Measurements from ENCODE around the gene WSB2.
"Not testable (repeated sequence)": the region's sequence is repeated elsewhere in the genome, so short reads cannot be mapped to it uniquely, and the experiment has no call there.

The WSB2 gene

DNA sequence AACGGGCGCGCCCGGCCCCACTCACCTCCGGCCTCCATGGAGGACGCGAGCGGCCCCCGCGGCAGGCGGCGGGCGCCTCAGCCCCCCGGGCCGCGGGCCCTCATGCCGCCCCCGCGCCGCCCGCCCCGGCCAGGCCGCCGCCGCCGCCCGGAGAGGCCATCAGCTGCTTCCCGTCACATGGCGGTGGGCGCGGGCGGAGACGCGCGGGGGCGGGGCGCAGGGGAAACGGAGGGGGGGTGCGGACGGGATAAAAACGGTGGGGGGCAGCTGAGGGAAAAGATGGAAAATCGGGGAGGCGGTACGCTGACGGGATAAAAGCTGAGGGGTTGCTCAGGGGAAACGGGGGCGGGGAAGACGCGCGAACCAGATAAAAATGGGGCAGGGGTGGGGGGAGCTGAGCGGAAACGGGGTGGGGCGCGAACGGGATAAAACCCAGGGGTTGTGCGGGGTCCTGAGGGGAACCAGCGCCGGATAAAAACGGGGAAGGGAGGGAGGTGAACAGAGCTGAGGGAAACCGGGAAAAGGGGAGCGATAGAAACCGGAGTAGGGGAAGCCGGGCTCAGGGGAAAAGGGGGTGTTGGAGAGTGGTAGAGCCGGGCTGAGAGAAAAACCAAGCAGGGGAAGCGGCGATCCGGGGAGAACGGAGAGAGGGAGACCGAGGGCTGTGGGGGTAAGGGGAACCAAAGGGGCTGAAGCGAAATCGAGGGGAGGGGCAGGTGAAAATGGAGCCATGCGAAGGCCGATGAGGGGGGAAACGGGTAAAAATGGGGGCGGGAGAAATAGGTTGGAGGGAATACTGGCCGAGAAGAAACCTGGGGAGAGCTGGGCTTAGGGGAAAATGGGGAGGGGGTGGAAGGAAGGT lies at the start of gene WSB2:
TSS of gene WSB2 (minus strand) at position 169 of the 862 bp plus-strand sequence. CDS start at position 38, 131 bp downstream.
- DNase-seq = peak; percentile 53

DNA sequence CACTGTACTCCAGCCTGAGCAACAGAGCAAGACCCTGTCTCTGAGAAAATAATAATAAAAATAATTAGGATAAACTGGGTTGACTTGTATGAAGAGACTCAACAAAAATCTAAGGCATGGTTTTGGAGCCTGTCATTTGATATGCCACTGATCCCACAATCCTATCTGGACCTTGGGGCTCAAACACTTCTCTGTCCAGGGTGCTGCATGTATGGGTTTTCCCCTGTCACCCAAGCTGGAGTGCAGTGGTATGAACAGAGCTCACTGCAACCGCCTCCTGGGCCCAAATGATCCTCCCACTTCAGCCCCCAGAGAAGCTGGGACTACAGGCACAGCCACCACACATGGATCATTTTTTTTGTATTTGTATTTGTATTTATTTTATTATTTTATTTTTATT lies 48.1 kb upstream of the WSB2 start:
- DNase-seq = no peak

DNA sequence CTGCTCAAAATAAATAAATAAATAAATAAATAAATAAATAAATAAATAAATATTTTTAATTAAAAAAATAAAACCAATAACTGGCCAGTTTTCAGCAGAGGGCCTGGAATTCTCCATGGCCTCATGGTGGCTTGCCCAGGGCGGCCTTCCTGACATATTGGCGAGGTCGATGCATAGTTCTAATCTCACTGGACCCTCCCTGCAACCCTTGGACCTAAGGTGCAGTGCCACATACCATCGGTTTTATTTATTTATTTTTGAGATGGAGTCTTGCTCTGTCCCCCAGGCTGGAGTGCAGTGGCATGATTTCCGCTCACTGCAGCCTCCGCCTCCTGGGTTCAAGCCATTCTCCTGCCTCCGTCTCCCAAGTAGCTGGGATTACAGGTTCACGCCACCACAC lies 46.7 kb upstream of the WSB2 start:
- no peak for DNase-seq

DNA sequence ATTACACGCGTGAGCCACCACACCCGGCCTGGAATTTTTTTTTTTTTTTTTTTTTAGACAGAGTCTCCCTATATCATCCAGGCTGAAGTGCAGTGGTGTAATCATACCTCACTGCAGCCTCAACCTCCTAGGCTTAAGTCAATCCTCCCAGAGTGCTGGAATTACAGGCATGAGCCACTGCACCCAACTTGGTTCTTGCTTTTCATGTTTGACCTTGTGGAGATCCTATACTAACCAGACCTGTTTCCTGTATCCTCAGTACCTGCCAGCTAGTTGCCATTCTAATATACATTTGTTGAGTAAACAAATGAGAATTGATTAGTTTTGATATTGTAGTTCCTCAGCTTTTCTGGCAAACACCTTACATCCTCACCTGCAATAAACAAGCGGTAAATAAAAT lies 46.0 kb upstream of the WSB2 start:
- DNase-seq = no peak

DNA sequence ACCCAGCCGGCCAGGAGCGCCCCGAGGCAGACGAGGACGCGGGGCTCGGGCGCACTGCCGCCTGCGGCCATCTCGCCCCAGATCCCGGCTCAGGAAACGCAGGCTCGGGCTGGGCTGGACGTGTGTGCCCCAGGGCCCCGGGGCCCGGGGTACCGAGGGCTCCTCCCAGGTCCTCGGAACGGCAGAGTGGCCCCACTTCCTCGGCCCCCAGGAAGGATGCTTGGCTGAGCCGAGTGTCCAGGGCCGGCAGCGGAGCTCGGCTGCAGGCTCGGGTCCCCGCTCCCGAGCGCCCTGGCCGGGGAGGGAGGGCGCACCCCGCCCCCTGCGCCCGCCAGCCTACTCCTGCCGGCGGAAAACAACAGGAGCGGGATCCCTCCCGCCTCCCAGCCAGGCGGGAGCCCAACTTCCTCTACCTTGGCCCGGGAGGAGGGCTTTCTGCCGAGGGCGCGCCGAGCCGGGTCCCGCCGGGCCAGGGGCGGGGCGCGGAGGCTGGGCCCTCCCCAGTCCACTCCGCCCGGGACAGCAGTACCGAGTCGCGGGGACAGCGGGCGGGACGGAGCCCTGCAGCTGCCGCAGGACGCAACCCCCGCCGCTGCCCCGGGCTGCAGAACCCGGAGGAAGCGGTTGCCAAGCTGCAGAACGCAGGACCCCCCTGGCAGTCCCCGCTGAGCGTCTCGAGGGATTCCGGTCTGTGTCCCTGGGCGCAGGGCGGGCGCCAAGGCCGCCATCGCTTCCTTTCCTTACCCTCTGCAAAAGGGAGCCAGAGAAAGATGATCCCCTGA lies 42.8 kb upstream of the WSB2 start, which contains the start of gene VSIG10:
TSS of gene VSIG10 (minus strand) at position 411 of the 782 bp plus-strand sequence. CDS start at position 71, 340 bp downstream.
- peak; percentile 9 for DNase-seq

DNA sequence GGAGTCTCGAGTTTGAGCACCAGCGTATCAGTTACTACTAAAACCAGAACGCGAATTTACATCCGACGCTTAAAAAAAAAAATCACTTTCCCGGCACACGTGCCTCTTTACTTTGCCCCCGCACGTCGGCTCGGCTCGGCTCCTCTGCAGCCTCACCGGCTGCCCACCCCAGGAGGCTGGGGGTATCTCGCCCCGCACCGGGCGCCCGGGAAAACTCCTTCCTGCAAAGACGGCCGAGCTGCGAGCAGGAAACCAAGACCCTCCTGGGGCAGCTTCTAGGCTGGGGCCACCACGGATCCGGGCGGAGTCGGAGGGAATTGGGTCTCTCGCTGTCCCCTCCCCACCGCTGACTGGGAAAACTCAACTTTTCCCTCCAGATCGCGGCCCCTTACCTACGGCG lies 42.2 kb upstream of the WSB2 start:
- DNase-seq = no peak

DNA sequence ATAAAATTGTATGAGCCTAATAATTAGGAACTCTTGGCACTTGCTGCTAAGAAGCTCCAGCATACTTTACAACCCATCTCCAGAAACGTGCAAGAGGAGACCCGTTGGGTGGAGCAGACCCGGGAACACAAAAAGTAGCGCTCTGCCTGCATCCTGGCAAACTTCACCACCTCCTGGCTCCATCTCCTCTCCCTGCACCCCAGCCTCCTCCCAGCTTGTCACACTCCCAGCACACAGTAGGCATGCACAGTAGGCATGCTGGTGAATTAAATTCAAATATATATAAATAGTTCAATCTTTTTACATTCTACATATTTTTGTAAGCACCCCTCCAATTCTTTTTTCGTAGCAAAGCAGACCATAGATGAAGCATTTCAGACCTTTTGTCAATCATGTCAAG lies 41.6 kb upstream of the WSB2 start:
- DNase-seq = no peak

DNA sequence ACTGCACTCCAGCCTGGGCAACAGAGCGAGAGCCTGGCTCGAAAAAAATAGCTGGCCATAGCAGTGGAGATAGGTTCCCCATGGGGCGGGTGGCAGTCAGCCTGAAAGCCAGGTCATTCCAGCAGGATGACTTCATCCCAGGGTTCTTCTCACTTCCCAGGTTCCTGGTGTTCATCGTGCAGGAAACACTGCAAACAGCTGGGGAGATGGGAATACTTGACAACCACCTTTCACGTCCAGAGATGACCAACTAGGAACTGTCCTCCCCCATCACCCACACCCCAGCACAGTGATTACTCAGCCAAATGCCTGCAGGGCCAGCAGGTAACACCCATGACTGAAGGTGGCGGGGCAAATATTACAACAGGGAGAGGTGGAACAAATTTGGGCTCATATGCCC lies 41.1 kb upstream of the WSB2 start:
- DNase-seq = no peak

DNA sequence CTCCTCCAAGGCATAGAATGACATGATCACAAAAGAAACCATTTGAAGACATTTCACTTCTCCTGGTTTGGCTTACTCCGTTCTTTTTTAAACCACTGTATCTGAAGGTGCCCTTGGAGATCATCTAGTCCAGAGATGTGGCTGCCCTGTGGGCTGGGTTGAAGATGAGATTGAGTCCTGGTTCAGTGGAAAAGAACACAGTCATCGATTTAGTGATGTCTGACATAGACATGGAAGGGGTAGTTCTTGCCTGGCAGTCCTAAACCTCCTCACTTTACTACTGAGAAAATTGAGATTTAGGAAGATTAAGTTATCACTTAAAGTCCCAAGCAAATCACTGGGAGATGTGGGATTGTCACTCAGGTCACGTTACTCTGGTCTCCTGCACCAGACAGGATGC lies 40.1 kb upstream of the WSB2 start:
- DNase-seq = no peak

DNA sequence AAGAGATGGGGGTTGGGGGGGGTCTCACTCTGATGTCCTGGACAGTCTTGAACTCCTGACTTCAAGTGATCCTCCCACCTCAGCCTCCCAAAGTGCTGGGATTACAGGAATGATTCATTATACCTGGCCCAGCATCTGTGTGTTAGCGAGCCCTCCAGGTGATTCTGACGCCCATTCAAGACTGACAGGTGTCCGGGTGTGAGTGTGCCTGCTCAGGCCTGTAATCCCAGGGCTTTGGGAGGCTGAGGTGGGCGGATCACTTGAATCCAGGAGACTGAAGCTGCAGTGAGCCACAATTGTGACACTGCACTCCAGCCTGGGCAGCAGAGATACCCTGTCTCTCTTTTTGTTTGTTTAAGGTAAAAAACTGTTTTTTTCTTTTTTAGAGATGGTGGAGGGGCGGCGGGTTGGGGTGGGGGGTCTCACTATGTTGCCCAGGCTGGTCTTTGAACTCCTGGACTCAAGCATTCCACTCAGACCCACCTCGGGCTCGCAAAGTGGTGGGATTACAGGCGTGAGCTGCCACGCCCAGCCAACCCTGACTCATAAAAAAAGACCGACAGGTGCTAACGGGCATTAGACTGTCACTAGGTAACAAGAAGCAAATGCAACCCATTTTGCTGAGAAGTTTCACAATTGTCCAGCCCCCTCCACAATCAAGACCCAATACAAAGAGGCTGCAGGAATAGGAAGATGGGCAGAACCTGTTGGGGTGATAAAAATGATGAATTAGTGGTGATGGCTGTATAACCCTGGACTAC lies 38.1 kb upstream of the WSB2 start:
- no peak for DNase-seq

DNA sequence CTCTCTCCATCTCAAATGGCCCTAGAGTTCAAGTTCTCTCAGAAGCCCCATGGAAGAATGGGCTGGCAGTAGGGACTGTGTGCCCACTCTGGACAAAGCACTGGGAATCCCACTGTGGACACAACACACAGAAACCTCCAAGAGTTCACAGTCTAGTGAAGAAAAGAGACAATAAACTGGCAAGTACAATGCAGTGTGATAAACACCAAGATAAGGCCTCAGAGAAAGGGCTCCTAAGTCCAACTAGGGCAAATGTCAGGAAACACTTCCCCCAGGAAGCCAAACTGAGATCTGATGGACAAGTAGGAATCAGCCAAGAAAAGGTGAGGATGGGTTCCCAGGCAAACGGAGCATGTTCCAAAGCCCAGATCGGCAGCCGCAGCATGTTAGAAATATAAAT lies 37.4 kb upstream of the WSB2 start:
- no peak for DNase-seq

DNA sequence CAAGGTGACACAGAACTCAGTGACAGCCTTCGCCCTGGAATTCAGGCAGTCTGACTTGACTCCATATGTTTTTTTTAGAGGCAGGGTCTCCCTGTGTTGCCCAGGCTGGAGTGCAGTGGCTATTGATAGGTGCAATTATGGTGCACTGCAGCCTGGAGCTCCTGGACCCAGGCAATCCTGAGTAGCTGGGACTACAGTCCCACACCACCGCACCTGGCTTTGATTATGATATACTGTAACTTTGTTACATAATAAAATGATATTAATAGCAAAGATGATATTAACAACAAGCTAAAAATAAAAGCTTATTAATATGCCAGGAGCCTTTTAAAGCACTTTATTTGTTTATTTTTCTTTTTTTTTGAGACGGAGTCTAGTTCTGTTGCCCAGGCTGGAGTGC lies 33.1 kb upstream of the WSB2 start:
- no peak for DNase-seq

DNA sequence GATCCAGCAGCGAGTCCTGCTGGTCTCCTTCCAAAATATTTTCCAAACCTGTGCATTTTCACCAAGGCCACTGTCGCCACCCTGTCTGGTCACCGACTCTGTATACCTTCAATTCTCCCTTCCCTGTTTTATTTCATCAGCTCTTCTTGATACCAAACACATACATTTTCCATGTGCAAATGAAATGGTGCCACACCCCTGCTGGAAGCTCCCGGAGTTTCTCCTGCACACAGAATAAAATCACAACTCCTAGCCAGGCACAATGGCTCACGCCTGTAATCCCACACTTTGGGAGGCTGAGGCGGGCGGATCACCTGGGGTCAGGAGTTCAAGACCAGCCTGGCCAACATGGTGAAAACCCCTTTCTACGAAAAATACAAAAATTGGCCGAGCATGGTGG lies 28.8 kb upstream of the WSB2 start:
- no peak for DNase-seq

DNA sequence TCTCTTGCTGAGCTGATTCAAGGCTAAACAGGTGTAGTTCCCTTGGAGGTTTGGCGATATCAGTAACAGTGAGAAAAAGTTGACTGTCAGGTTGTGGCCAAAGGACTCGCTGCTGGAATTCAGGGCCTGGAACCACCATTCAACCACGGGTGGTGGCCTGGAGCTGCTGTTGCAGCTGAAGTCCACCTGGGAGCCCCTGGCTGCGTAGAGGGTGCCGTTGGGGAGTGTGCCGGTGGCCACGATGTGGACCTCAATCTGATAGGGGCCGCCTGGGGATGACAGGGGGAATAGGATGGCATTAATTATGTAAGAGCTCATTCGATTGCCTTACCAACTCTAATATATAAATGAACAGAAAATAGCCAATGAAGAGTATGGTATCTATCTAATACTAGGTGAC lies 21.2 kb upstream of the WSB2 start:
- DNase-seq = no peak

DNA sequence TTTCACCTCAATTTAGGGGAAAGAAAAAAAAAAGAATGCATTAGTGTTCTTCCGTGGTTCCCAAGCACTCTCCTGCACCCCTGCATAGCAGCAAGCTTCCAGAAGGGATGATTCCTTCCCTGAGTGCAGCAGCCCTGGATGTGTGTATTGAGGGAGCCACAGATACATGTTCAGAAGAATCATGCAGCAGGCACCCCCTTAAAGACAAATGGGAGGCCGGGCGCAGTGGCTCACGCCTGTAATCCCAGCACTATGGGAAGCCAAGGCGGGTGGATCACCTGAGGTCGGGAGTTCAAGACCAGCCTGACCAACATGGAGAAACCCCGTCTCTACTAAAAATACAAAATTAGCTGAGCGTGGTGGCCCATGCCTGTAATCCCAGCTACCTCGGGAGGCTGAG lies 20.5 kb upstream of the WSB2 start:
- DNase-seq = not testable (repeated sequence)

DNA sequence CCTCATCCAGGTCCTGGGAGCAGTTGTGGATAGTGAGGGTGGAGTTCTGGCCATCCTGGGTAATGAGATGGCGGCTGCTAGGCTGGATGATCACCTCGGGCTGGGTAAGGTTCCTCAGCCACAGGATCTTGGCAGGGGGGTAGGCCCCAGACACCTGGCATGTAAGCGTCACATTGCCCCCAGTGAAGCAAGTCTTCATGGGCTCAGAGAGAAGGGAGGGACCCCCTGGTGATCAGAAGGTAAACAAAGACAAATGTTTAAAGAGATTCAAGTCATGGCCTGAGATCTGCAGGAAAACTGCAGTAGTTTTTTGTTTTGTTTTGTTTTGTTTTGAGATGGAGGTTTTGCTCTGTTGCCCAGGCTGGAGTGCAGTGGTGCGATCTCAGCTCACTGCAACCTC lies 12.8 kb upstream of the WSB2 start:
- no peak for DNase-seq

DNA sequence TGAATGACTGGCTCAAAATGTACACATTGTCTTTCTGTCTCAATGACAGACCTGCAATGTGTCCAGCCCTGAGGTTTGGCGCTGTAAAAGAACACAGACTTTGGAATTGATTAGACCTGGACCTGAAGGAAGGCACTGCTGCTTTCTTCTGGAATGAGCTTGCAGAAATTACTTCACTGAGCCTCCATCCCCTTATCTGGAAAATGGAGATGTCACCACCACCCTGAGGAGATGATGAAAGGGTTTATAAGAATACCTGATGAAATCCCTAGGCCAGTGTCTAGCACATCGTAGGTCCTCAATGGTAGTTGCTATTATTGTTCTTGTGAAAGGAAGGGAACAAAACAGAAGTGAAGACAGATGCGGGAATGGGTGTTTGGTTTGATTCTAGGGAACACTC lies 9.7 kb upstream of the WSB2 start:
- no peak for DNase-seq

DNA sequence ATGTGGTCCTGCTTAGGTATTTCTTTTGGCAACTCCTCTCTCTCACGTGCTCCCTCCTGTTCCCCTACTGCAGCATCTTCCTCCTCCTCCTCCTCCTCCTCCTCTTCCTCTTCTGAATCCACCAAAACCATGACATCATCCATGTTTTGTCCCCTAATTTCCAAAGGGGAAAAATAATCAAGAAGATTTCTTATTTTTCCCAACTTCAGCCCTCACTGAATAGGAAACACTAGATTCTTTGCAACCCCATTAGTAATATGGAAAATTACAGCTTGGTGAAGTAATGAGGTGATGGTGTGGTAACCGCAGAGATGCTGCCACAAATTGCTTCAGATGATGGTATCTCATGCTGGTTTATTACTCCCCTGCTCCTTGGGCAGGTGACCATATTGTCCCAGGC lies 7.5 kb upstream of the WSB2 start:
- no peak for DNase-seq

DNA sequence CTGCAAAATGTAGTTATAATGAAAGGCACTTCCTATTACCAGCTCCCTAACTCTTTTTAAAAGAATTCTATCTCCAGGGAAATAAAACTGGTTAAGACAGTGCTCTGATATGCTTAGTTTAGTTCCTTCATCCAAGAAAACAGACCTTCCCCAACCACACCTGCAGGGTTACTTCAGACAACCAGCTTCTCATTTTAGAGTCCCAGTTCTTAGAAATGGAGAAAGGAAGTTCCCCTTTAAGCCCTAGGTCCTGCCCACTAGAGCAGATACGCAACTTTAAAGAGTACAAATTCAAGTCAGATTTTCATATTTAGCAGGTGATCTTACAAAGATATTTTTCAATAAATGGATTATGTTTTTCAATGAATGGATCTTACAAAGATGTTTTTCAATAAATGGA lies 4.4 kb upstream of the WSB2 start:
- peak; percentile 6 for DNase-seq

DNA sequence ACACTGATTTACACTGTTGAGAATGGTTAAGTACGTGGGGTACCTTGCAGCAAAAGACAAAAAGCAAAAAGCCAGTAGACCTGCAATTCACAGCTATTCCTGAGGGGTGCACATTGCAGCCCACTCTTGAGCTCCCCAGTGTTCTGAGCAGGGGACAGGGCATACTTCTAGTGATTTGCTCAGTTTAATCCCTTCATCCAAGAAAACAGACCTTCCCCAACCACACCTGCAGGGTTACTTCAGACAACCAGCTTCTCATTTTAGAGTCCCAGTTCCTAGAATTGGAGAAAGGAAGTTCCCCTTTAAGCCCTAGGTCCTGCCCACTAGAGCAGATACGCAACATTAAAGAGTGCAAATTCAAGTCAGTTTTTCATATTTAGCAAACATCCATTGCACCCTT lies 3.6 kb upstream of the WSB2 start:
- peak; percentile 27 for DNase-seq

DNA sequence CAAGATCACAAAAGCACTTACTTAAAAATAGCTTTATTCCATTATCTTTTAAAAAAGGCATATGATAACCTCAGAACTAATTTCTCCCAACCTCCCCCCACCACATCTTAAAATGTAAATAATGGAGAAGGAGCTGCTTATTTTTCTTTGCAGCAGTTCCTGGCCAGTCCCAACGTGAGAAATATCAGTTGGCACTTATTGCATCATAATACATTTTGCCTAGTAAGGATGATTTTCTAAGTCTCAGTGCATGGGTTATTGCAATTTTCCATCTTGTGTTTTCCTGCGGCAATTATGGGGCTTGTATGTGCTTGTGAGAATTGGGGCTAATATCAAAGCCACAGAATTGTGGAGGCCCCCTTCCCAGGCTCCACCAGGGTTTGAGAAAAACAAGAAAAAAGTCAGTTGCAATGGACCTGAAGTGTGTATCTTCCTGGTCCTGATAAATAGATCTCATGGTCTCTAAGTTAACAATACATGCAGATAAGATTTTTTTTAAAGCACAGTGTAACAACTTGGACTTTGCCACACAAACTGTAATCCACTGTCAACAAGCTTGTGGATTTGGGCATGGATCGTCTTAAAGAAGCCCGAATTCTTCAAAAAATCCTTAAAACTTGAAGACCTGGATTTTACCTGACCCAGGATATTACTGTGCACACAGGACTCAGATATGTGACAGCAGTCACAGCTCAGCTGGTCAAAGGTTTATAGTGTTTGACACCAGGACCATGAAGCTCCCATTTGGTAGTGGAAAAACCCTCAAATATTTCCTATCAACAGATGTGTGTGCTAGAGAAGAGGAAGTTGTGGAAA lies 2.8 kb upstream of the WSB2 start:
- DNase-seq = peak; percentile 37
